Tibial artery (tissue), 4 donors: Measurements from ENCODE around the gene CERCAM.
"Not testable (repeated sequence)": the region's sequence is repeated elsewhere in the genome, so short reads cannot be mapped to it uniquely, and the experiment has no call there.

ENCODE experiments used
- DNase-seq, 2 donors: peaks; one replicate each; pipeline ENCODE4 v3.0.0-alpha.2; 2019
- H3K27ac ChIP-seq, 2 donors: fragments of 200-600 bp; sonication (generic) in 1 of 2; 1 replicate in 1 of 2; 2 replicates in 1 of 2; pipeline ENCODE4 v1.5.1; 2018 to 2019; ENCODE audit warnings: mild to moderate bottlenecking in 1 of 2
- H3K27me3 ChIP-seq, 2 donors: fragments of 200-600 bp; sonication (generic) in 1 of 2; one replicate each; pipeline versions ENCODE4 v1.5.1 to v1.6.0; 2016 to 2019
- H3K36me3 ChIP-seq, 3 donors: fragments of 200-600 bp; sonication (generic) in 2 of 3; one replicate each; pipeline ENCODE4 v1.5.1; 2016 to 2019; ENCODE audit warnings: mild to moderate bottlenecking in 2 of 3
- H3K4me1 ChIP-seq, 4 donors: fragments of 200-600 bp; sonication (generic) in 2 of 4; 1 replicate in 3 of 4; 2 replicates in 1 of 4; pipeline ENCODE4 v1.5.1; 2016 to 2019
- H3K4me3 ChIP-seq, 2 donors: fragments of 200-600 bp; sonication (generic) in 1 of 2; 1 replicate in 1 of 2; 2 replicates in 1 of 2; pipeline ENCODE4 v1.5.1; 2018 to 2019; ENCODE audit warnings: mild to moderate bottlenecking in 2 of 2
- H3K9me3 ChIP-seq, 3 donors: fragments of 200-600 bp; sonication (generic) in 1 of 3; one replicate each; pipeline ENCODE4 v1.5.1; 2016 to 2019
- intact Hi-C: fragments of 100-400 bp; cut with DNase I; formaldehyde crosslinking; loops from one replicate; pipeline ENCODE4 v1.15.0; 2023; ENCODE audit warnings: low total_unique reads
- TF ChIP-seq, protein P1 (sequence below), 2 experiments: fragments of 200-600 bp in 1 of 2; fragments of 450-650 bp in 1 of 2; IDR thresholded peaks; one replicate each; pipeline ENCODE4 v1.5.1; 2017 to 2019; ENCODE audit warnings: antibody characterized with exemption in 2 of 2, mild to moderate bottlenecking in 1 of 2, moderate library complexity in 1 of 2

Gene CERCAM

DNA sequence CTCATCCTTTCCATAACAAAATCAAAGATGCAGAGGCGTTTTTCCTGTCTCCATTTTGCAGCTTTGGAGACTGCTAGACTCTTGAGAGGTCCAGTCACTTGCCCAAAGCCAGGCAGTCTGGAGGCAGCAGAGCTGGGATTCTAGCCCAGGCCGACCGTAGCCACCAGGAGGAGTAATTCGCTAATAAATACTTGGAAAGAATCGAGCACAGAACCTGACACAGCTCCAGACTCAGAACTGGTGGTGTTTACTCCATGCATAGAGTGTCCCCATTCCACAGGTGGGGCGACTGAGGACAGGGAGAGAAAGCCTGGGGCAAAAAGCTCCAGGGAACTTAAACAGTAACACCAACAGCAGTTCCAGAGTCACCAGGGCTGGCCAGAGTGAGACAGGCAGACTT lies 10.7 kb upstream of the CERCAM start:
- no peaks in the 10 kb centered on the region for H3K4me1 ChIP-seq
- intact Hi-C loops, result no loop called here
- H3K9me3 ChIP-seq, result no peaks in the 10 kb centered on the region
- H3K27ac ChIP-seq, result no peak overlapping the region
- H3K4me3 ChIP-seq, result no peak overlapping the region
- peaks cover 0 to 50% of the 10 kb centered on the region in 2 donors for H3K27me3 ChIP-seq
- DNase-seq, result no peak
- no peaks in the 10 kb centered on the region for H3K36me3 ChIP-seq
- TF ChIP-seq, protein P1, sequence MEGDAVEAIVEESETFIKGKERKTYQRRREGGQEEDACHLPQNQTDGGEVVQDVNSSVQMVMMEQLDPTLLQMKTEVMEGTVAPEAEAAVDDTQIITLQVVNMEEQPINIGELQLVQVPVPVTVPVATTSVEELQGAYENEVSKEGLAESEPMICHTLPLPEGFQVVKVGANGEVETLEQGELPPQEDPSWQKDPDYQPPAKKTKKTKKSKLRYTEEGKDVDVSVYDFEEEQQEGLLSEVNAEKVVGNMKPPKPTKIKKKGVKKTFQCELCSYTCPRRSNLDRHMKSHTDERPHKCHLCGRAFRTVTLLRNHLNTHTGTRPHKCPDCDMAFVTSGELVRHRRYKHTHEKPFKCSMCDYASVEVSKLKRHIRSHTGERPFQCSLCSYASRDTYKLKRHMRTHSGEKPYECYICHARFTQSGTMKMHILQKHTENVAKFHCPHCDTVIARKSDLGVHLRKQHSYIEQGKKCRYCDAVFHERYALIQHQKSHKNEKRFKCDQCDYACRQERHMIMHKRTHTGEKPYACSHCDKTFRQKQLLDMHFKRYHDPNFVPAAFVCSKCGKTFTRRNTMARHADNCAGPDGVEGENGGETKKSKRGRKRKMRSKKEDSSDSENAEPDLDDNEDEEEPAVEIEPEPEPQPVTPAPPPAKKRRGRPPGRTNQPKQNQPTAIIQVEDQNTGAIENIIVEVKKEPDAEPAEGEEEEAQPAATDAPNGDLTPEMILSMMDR (IDR thresholded peaks at IDR 0.05), result no peak

DNA sequence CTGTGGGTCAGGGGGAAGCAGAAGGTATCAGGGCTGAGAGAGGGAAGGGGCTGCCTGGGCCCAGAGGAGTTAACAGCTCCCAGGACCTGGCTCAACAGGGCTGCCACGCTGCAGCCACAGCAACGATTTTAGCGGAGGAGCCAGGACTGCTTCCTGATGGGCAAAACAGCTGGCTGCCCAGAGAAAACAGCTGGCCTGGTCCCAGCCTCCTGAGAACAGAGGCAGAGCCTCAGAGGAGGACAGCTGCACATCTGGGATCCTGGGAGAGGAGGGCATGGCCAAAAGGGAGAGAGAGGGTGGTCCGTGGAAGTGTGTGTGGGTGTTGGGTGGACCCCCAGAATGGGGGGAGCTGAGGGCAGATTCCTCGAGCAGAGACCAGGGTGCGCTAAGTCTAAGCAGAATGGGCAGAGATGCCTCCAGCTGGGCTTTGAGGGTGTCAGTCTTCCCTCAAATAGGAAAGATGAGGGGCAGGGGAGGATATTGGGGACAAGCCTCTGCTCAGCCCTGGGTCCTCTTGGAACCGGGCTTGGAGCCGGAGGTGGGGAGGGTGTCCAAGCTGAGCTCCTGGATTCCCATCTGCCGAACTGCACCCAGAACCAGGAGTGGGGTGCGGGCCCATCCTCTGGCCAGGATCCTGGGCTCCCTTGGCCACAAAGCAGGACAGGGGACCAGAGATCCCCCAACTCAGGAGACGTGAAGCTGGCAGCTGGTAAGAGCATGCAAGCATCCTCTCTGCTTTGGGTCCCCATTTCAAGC lies 9.1 kb upstream of the CERCAM start:
- no peak for DNase-seq
- intact Hi-C loops, result no loop called here
- TF ChIP-seq, protein P1 (IDR thresholded peaks at IDR 0.05), result no peak
- H3K4me1 ChIP-seq, result no peaks in the 10 kb centered on the region
- no peak overlapping the region for H3K4me3 ChIP-seq
- H3K27ac ChIP-seq, result no peak overlapping the region
- H3K9me3 ChIP-seq, result no peaks in the 10 kb centered on the region
- H3K27me3 ChIP-seq, result peaks cover 0 to 51% of the 10 kb centered on the region in 2 donors
- H3K36me3 ChIP-seq, result no peaks in the 10 kb centered on the region

DNA sequence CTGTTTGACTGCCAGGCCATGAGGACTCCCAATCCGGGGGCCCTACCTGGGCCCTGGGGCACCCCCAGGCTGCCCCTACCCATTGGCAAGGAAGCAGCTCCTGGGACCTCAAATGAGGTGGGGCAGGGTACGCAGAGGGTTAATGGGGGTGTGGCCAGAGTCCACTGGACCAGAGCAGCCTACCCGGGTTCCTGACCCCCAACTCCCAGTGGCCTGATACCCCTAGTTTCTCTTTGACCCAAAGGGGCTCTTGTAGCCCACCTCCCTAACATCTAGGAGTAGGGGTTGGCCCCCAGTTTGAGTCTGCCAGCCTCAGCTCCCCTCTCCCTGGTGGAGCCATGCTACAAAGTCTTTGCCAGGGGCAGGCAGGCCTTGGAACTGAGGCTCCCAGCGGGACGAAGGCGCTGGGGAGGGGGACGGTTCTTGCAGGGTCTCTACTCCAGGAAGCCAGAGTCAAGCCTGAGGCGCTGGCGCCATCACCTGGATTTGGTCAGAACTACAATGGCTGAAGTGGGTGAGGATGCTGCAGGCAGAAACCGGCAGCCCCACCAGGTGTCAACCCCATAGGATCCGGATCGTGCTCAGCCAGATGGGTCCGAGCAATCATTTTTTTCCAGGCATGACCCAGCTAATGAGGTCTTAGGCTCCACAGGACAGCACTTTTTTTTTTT lies 8.4 kb upstream of the CERCAM start:
- Histone ChIP-seq H3K4me1 (no peaks in the 10 kb centered on the region), H3K9me3 (no peaks in the 10 kb centered on the region), H3K4me3 (no peak overlapping the region), H3K27ac (no peak overlapping the region), H3K36me3 (no peaks in the 10 kb centered on the region), H3K27me3 (peaks cover 0 to 55% of the 10 kb centered on the region in 2 donors)
- intact Hi-C loops, result no loop called here
- TF ChIP-seq, protein P1 (IDR thresholded peaks at IDR 0.05), result peak; percentile 34 to 38
- DNase-seq, result peak in 1 of 2 donors; percentile 43

DNA sequence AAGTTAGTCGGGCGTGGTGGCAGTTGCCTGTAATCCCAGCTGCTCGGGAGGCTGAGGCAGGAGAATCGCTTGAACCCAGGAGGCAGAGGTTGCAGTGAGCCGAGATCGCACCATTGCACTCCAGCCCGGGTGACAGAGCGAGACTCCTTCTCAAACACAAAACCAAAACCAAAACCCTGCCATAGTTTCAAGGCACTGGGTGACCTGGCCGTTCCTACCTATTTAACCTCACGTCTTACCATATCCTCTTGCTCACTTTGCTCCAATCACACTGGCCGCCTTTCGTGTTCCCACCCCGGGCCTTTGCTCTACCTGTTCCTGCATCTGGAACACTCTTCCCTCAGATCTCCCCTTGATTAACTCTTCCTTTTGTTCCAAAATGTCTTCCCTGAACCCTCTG lies 6.9 kb upstream of the CERCAM start:
- H3K36me3 ChIP-seq, H3K27ac ChIP-seq, H3K9me3 ChIP-seq, intact Hi-C loops, DNase-seq, H3K4me3 ChIP-seq, H3K4me1 ChIP-seq: not testable (repeated sequence)
- H3K27me3 ChIP-seq, result peaks cover 0 to 57% of the 10 kb centered on the region in 2 donors

DNA sequence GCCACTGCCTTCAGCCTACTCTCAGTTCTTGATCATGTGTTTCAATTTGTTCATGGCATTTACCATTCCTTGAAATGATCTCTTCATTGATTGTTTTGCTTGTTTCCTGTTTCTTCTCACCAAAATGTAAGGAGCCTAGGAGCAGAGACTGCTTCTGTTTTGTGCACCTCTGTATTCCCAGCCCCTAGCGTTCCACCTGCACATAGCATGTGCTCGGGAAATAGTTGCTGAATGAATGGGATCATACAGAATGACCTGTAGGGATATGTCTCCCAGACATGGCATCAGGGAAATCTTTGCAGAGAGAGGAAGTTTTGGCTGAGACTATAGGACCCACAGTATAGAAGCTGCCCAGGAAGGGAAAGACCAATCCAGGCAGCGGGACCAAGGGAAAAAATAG lies 6.2 kb upstream of the CERCAM start:
- H3K4me1 ChIP-seq, result peaks cover 0 to 9% (median 7%) of the 10 kb centered on the region in 4 donors
- no peaks in the 10 kb centered on the region for H3K36me3 ChIP-seq
- intact Hi-C loops, result no loop called here
- DNase-seq, result no peak
- no peak overlapping the region for H3K4me3 ChIP-seq
- H3K9me3 ChIP-seq, result no peaks in the 10 kb centered on the region
- peaks cover 0 to 57% of the 10 kb centered on the region in 2 donors for H3K27me3 ChIP-seq
- no peak overlapping the region for H3K27ac ChIP-seq
- TF ChIP-seq, protein P1 (IDR thresholded peaks at IDR 0.05), result no peak

DNA sequence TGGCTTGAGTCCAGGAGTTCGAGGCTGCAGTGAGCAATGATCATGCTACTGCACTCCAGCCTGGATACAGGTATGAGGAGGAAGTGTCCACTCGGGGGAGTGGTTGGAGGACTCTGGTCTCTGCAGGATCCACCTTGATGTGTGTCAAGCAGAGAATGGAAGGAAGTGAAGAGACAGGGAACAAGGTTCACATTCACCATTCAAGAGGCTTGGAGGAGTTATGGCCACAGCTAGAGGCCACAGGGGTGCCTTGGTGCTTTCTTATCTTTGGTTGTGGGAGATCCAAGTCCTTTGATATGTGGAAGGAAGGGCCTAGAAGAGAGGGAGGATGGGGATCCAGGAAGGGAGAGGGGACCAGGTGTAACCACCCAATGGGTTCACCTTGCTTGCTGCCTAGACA lies 5.4 kb upstream of the CERCAM start:
- peaks cover 0 to 16% (median 13%) of the 10 kb centered on the region in 4 donors for H3K4me1 ChIP-seq
- TF ChIP-seq, protein P1 (IDR thresholded peaks at IDR 0.05), result no peak
- intact Hi-C loops, result no loop called here
- no peak for DNase-seq
- H3K4me3 ChIP-seq, result no peak overlapping the region
- no peaks in the 10 kb centered on the region for H3K9me3 ChIP-seq
- peaks cover 0 to 54% of the 10 kb centered on the region in 2 donors for H3K27me3 ChIP-seq
- H3K36me3 ChIP-seq, result no peaks in the 10 kb centered on the region
- no peak overlapping the region for H3K27ac ChIP-seq
